Fibroblast of lung (primary cell): ENCODE data around the gene VAV2.

Source experiments
- CTCF ChIP-seq, 2 donors: IDR thresholded peaks in 1 of 2; conservative IDR thresholded peaks in 1 of 2; 1 replicate in 1 of 2; 2 replicates in 1 of 2; pipeline ENCODE4 v1.5.1; 2011 to 2012; ENCODE audit warnings: low read length in 2 of 2, control low read depth in 1 of 2, inconsistent platforms in 1 of 2, low read depth in 1 of 2, mild to moderate bottlenecking in 1 of 2
- EZH2 ChIP-seq: IDR thresholded peaks from 2 replicates; pipeline ENCODE4 v1.5.1; 2012; ENCODE audit warnings: low read length, control low read depth, mild to moderate bottlenecking; ENCODE audit errors: missing control alignments

- TF ChIP-seq CTCF (conservative IDR thresholded peaks at IDR 0.05 in 1 of 2, IDR thresholded peaks at IDR 0.05 in 1 of 2; ENCODE audit: low read depth in 1 of 2, low read length in 2 of 2) (no peak), EZH2 (no peak)
Measured at GRCh38 chr9:133741716-133742115, 250.4 kb downstream of the VAV2 start.
